HepG2 (cell line): ENCODE results near the gene PADI1. TPM values are rescaled to one million over a fixed set of nuclear protein-coding genes. Genes with fewer than 3 reads are reported as not detected.

Source experiments
- ATAC-seq: fragments of 200-7000 bp; cut with Tn5 transposase; 3 replicates; pipeline ENCODE4 v1.9.1; 2020; ENCODE audit warnings: mild to moderate bottlenecking, moderate library complexity
- BruUV-seq: library from RNA; stranded (reverse); fragments of 400-500 nt; replicated peaks from 2 replicates; lab custom pipeline; 2021; lab: Mats Ljungman, UMichigan
- CTCF ChIA-PET: fragments of 300-600 bp; formaldehyde crosslinking; extraction: SDS; loops from one replicate; lab custom pipeline; 2021; ENCODE audit warnings: low total read pairs, inconsistent platforms, low intra/inter-chr PET ratio; lab: Yijun Ruan, JAX
- POLR2A ChIA-PET: fragments of 350-600 bp; sonication (Branson Sonifier 250); formaldehyde crosslinking; loops from one replicate; lab custom pipeline; 2020; ENCODE audit warnings: antibody characterized with exemption, inconsistent platforms; lab: Yijun Ruan, JAX
- DNase-seq: peaks from one replicate; pipeline ENCODE4 v3.0.0-alpha.2; 2015; ENCODE audit warnings: low spot score
- FAIRE-seq: peaks from 3 replicates; lab custom pipeline; 2011; peaks lifted over from hg19 to GRCh38; lab: Jason Lieb, UNC
- H2AFZ ChIP-seq: one replicate; pipeline ENCODE4 v1.6.1; 2011; ENCODE audit warnings: low read length, inconsistent platforms
- H3K27ac ChIP-seq: fragments of 300-600 bp; 3 replicates; pipeline ENCODE4 v1.8.0; 2011; ENCODE audit warnings: mixed run types, mild to moderate bottlenecking, mixed read lengths, low read length, inconsistent platforms; ENCODE audit not compliant: insufficient read depth; ENCODE audit errors: extremely low read length
- H3K27me3 ChIP-seq, 2 experiments: fragments of 200-600 bp in 1 of 2; 2 replicates in 1 of 2; 3 replicates in 1 of 2; pipeline versions ENCODE4 v1.6.0 to v1.8.0; 2011; ENCODE audit warnings: low read length in 2 of 2, mild to moderate bottlenecking in 2 of 2, moderate library complexity in 2 of 2, inconsistent platforms in 1 of 2; ENCODE audit not compliant: insufficient read depth in 2 of 2, control insufficient read depth in 1 of 2
- H3K36me3 ChIP-seq, 2 experiments: fragments of 200-600 bp in 1 of 2; replicated peaks in 1 of 2; 2 replicates in 1 of 2; 3 replicates in 1 of 2; pipeline versions ENCODE4 v1.5.1 to v1.8.0; 2011; ENCODE audit warnings: low read length in 2 of 2, inconsistent platforms in 1 of 2; ENCODE audit not compliant: insufficient read depth in 2 of 2, control insufficient read depth in 1 of 2
- H3K4me1 ChIP-seq: 2 replicates; pipeline ENCODE4 v1.5.1; 2012; ENCODE audit warnings: low read length, inconsistent platforms; ENCODE audit not compliant: insufficient read depth
- H3K4me2 ChIP-seq: 2 replicates; pipeline ENCODE4 v1.6.0; 2011; ENCODE audit warnings: low read depth, low read length, inconsistent platforms
- H3K4me3 ChIP-seq, 3 experiments: fragments of 200-600 bp in 1 of 3; sonication (generic), shearing (Covaris generic) in 1 of 3; replicated peaks in 1 of 3; 2 replicates each; pipeline ENCODE4 v1.5.1; 2011 to 2016; ENCODE audit warnings: low read length in 3 of 3, inconsistent platforms in 2 of 3, low read depth in 2 of 3, mild to moderate bottlenecking in 2 of 3, control low read depth in 1 of 3, mixed read lengths in 1 of 3; ENCODE audit not compliant: insufficient read depth in 1 of 3
- H3K79me2 ChIP-seq: one replicate; pipeline ENCODE4 v1.6.1; 2011; ENCODE audit warnings: low read length, inconsistent platforms; ENCODE audit not compliant: insufficient read depth
- H3K9ac ChIP-seq: 2 replicates; pipeline ENCODE4 v1.6.0; 2011; ENCODE audit warnings: mild to moderate bottlenecking, low read depth, low read length, inconsistent platforms; ENCODE audit not compliant: insufficient read depth
- H3K9me3 ChIP-seq: 2 replicates; pipeline ENCODE4 v1.5.1; 2012; ENCODE audit warnings: mild to moderate bottlenecking, low read length
- H4K20me1 ChIP-seq: 2 replicates; pipeline ENCODE4 v1.6.0; 2011; ENCODE audit warnings: inconsistent platforms, mild to moderate bottlenecking, low read length, moderate library complexity; ENCODE audit not compliant: insufficient read depth
- AGO1 ChIP-seq: fragments of 200-400 bp; formaldehyde crosslinking; IDR thresholded peaks from 2 replicates; pipeline ENCODE4 v1.6.1; 2017; ENCODE audit warnings: mild to moderate bottlenecking, low read depth, low read length, moderate library complexity; ENCODE audit not compliant: poor library complexity, severe bottlenecking
- KDM5A ChIP-seq: fragments of 200-600 bp; sonication (generic); IDR thresholded peaks from 2 replicates; pipeline ENCODE4 v1.7.0; 2018; ENCODE audit warnings: antibody characterized with exemption, mild to moderate bottlenecking, low read length, borderline replicate concordance
- KLF11 ChIP-seq: IDR thresholded peaks from 2 replicates; pipeline ENCODE4 v1.6.1; 2016; ENCODE audit warnings: missing compliant biosample characterization
- NFKB2 ChIP-seq: sonication (generic); formaldehyde crosslinking; IDR thresholded peaks from 2 replicates; pipeline ENCODE4 v1.4.0; 2020; ENCODE audit warnings: missing genetic modification reagents, borderline replicate concordance
- SNAPC4 ChIP-seq: sonication (generic); formaldehyde crosslinking; IDR thresholded peaks from 2 replicates; pipeline ENCODE4 v1.4.0; 2020; ENCODE audit warnings: mild to moderate bottlenecking, missing genetic modification reagents
- ZNF598 ChIP-seq: sonication (generic); formaldehyde crosslinking; IDR thresholded peaks from 2 replicates; pipeline ENCODE4 v1.5.1; 2020; ENCODE audit warnings: mild to moderate bottlenecking, missing genetic modification reagents, borderline replicate concordance
- ZNF709 ChIP-seq: sonication (generic); formaldehyde crosslinking; IDR thresholded peaks from 2 replicates; pipeline ENCODE4 v1.5.0; 2020; ENCODE audit warnings: mild to moderate bottlenecking, missing genetic modification reagents
- ZNF775 ChIP-seq: sonication (generic); formaldehyde crosslinking; IDR thresholded peaks from 2 replicates; pipeline ENCODE4 v1.4.0; 2020; ENCODE audit warnings: missing genetic modification reagents, mild to moderate bottlenecking, moderate library complexity, borderline replicate concordance
- ZSCAN20 ChIP-seq: sonication (generic); formaldehyde crosslinking; IDR thresholded peaks from 2 replicates; pipeline ENCODE4 v1.4.0; 2020; ENCODE audit warnings: missing genetic modification reagents, mild to moderate bottlenecking, borderline replicate concordance
- WGBS: methylation state at CpG from one replicate; pipeline ENCODE4 v1.1.6; 2017; ENCODE audit warnings: low lambda C conversion rate; 5-methylcytosine and 5-hydroxymethylcytosine counted together
- in situ Hi-C: cut with HindIII; loops from 2 replicates; pipeline ENCODE4 v1.10.0; 2017; ENCODE audit warnings: low pct_unique_long_range_greater_than_20kb; ENCODE audit not compliant: extremely low pct_ligation_motif_present
- intact Hi-C: fragments of 100-400 bp; cut with micrococcal nuclease; formaldehyde crosslinking; loops from one replicate; pipeline ENCODE4 v1.10.0; 2022; ENCODE audit not compliant: unreplicated experiment
- polyA plus RNA-seq, 8 experiments: library from polyadenylated mRNA; depleted of rRNA in 3 of 8; stranded (reverse) in 7 of 8; unstranded in 1 of 8; fragments of >200 nt; fragmentation: Illumina TruSeq in 4 of 8; extraction: Trizol in 4 of 8; gene quantifications; 2 replicates each; pipeline versions ENCODE4 v1.2.1 to v1.2.3, GENCODE V29; 2011 to 2016; ENCODE audit warnings: low read depth in 4 of 8, missing spikeins in 1 of 8, mixed read lengths in 1 of 8; ENCODE audit not compliant: insufficient read depth in 1 of 8
- total RNA-seq, 5 experiments: library from RNA; depleted of rRNA; stranded (reverse); fragments of >200 nt; fragmentation: Illumina TruSeq; extraction: Trizol; gene quantifications; 2 replicates each; pipeline ENCODE4 v1.2.3, GENCODE V29; 2016; ENCODE audit warnings: low read depth in 1 of 5
- TF ChIP-seq, protein P1 (sequence below): sonication (generic); formaldehyde crosslinking; IDR thresholded peaks from 2 replicates; pipeline ENCODE4 v1.5.1; 2020; ENCODE audit warnings: missing genetic modification reagents, mild to moderate bottlenecking, borderline replicate concordance
- TF ChIP-seq, protein P2 (sequence below): sonication (generic); formaldehyde crosslinking; IDR thresholded peaks from 2 replicates; pipeline ENCODE4 v1.5.0; 2020; ENCODE audit warnings: mild to moderate bottlenecking, missing genetic modification reagents, moderate library complexity

Gene PADI1
- total and polyA plus RNA-seq, 2 of the 13 experiments (the other 11 are each of a cell fraction or from before 2014, with no cell fraction given) = not detected

DNA sequence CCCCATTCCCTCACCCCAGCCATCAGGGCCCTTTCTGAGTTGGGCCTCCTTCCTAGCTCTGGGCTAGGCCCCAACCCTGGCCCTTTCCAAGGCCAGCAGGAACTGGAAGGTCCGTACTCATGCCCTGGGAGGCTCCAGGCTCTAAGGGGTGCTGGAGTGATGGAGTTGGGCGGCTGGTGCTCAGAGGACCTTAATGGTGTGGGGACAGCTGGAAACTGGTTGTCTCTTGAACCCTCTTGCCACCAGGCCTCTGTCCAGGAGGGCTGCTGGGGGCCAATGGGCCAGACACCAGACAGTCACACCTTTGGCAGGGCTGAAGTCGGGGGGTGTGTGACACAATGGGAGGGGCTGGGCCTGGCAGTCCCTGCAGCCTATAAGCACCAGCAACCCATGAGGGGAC, 9.2 kb upstream of the PADI1 start (continued):
- TF ChIP-seq, protein P1, sequence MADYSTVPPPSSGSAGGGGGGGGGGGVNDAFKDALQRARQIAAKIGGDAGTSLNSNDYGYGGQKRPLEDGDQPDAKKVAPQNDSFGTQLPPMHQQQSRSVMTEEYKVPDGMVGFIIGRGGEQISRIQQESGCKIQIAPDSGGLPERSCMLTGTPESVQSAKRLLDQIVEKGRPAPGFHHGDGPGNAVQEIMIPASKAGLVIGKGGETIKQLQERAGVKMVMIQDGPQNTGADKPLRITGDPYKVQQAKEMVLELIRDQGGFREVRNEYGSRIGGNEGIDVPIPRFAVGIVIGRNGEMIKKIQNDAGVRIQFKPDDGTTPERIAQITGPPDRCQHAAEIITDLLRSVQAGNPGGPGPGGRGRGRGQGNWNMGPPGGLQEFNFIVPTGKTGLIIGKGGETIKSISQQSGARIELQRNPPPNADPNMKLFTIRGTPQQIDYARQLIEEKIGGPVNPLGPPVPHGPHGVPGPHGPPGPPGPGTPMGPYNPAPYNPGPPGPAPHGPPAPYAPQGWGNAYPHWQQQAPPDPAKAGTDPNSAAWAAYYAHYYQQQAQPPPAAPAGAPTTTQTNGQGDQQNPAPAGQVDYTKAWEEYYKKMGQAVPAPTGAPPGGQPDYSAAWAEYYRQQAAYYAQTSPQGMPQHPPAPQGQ (CRISPR knock-in tag) = no peak
- TF ChIP-seq ZNF598 (CRISPR knock-in tag) = no peak
- no peak for TF ChIP-seq NFKB2 (CRISPR knock-in tag)

DNA sequence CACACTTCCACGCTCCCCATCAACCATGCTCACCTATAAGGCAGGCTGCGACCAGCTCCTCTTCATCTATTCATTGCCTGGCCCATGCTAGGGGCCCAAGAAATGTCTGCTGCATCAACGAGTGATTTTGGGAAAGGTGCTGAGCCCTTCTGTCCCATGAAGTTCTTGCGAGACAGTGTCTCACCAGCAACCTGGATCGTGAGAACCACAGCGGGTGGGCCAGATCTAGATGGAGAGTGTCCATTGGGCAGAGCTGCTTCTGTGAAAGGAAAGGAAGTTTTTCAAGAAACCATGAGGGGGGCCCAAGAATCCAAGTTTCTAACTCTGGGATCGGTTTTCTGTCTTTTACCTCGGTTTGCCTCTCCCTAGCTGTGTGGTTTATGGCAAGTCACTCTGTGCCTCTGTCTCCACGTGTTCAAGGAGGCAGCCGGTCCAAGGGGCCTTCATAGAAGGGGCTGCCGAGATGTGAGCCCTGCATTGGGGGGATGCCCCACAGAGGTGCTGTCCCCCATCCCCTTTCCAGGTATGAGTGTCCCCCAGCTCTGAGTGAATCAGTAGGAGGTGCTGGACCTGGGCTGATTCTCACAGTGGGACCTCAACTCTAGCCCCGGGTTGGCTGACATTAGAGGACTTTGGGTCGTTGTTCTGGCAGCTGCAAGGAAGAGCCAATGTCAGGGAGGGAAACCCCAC, 8.3 kb upstream of the PADI1 start:
- POLR2A ChIA-PET = no interaction called here
- no peak for DNase-seq
- no peak for ATAC-seq
- in situ Hi-C loops = no loop called here
- FAIRE-seq = no peak
- H3K9me3 ChIP-seq = no peaks in the 10 kb centered on the region
- WGBS = 22% methylated on average over 11 of the region's 13 CpGs
- no peak overlapping the region for H2AFZ ChIP-seq
- BruUV-seq = no TSS peak
- no peak overlapping the region for H3K27ac ChIP-seq
- H3K36me3 ChIP-seq = no peaks in the 10 kb centered on the region
- H3K27me3 ChIP-seq = peaks cover 0 to 9% of the 10 kb centered on the region in 2 experiments; a peak in 3 of 5 replicates
- CTCF ChIA-PET = no interaction called here
- 0 out of 2 replicates have a peak, but pooled peaks cover 10% of the 10 kb centered on the region for H3K4me1 ChIP-seq
- H3K4me2 ChIP-seq = no peak overlapping the region
- no peak overlapping the region for H3K4me3 ChIP-seq
- intact Hi-C loops = no loop called here
- H3K79me2 ChIP-seq = no peaks in the 10 kb centered on the region
- H3K9ac ChIP-seq = no peak overlapping the region
- no peaks in the 10 kb centered on the region for H4K20me1 ChIP-seq
- no peak for TF ChIP-seq KLF11
- no peak for TF ChIP-seq ZSCAN20
- TF ChIP-seq ZNF709 = no peak
- no peak for TF ChIP-seq AGO1
- no peak for TF ChIP-seq ZNF775
- TF ChIP-seq SNAPC4 = no peak
- no peak for TF ChIP-seq KDM5A
- TF ChIP-seq, protein P2, sequence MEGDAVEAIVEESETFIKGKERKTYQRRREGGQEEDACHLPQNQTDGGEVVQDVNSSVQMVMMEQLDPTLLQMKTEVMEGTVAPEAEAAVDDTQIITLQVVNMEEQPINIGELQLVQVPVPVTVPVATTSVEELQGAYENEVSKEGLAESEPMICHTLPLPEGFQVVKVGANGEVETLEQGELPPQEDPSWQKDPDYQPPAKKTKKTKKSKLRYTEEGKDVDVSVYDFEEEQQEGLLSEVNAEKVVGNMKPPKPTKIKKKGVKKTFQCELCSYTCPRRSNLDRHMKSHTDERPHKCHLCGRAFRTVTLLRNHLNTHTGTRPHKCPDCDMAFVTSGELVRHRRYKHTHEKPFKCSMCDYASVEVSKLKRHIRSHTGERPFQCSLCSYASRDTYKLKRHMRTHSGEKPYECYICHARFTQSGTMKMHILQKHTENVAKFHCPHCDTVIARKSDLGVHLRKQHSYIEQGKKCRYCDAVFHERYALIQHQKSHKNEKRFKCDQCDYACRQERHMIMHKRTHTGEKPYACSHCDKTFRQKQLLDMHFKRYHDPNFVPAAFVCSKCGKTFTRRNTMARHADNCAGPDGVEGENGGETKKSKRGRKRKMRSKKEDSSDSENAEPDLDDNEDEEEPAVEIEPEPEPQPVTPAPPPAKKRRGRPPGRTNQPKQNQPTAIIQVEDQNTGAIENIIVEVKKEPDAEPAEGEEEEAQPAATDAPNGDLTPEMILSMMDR (CRISPR knock-in tag) = no peak
